Naive thymus-derived CD4-positive, alpha-beta T cell (primary cell): ENCODE measurements around the gene MYZAP. TPM values are rescaled to one million over a fixed set of nuclear protein-coding genes. Genes with fewer than 3 reads are reported as not detected.

ENCODE experiments used
- ATAC-seq: fragments of 150-1000 bp; cut with Tn5 transposase; 2 replicates; pipeline ENCODE4 v1.10.0; 2021; ENCODE audit warnings: mild to moderate bottlenecking, moderate library complexity
- CTCF ChIA-PET: fragments of 350-600 bp; sonication (Branson Sonifier 250); formaldehyde crosslinking; loops from one replicate; lab custom pipeline; 2021; ENCODE audit warnings: antibody characterized with exemption; lab: Charles Lee
- POLR2A ChIA-PET: fragments of 350-600 bp; sonication (Branson Sonifier 250); formaldehyde crosslinking; loops from one replicate; lab custom pipeline; 2021; ENCODE audit warnings: antibody characterized with exemption, inconsistent platforms; lab: Charles Lee
- DNase-seq, 9 donors: peaks; one replicate each; pipeline versions ENCODE4 v3.0.0 to v3.0.0-alpha.2; 2020 to 2022; ENCODE audit warnings: mixed read lengths in 1 of 9
- H3K27ac ChIP-seq: one replicate; pipeline ENCODE4 v1.7.0; 2013; ENCODE audit warnings: mild to moderate bottlenecking, low read depth, low read length, moderate library complexity
- H3K27me3 ChIP-seq, 2 donors: one replicate each; pipeline ENCODE4 v1.7.0; 2013; ENCODE audit warnings: low read length in 2 of 2, mild to moderate bottlenecking in 2 of 2, moderate library complexity in 2 of 2; ENCODE audit not compliant: control insufficient read depth in 2 of 2, insufficient read depth in 2 of 2
- H3K36me3 ChIP-seq, 3 experiments: 1 replicate in 2 of 3; 2 replicates in 1 of 3; pipeline ENCODE4 v1.7.0; 2013; ENCODE audit warnings: low read length in 3 of 3, mild to moderate bottlenecking in 3 of 3, moderate library complexity in 1 of 3; ENCODE audit not compliant: insufficient read depth in 3 of 3, control insufficient read depth in 2 of 3
- H3K4me1 ChIP-seq, 2 donors: one replicate each; pipeline ENCODE4 v1.7.0; 2013; ENCODE audit warnings: low read length in 2 of 2, mild to moderate bottlenecking in 2 of 2, moderate library complexity in 1 of 2; ENCODE audit not compliant: control insufficient read depth in 2 of 2, insufficient read depth in 2 of 2
- H3K4me3 ChIP-seq: 2 replicates; pipeline ENCODE4 v1.7.0; 2013; ENCODE audit warnings: mild to moderate bottlenecking, low read length
- H3K9me3 ChIP-seq, 3 experiments: 1 replicate in 2 of 3; 2 replicates in 1 of 3; pipeline ENCODE4 v1.7.0; 2013; ENCODE audit warnings: low read length in 3 of 3; ENCODE audit not compliant: control insufficient read depth in 2 of 3
- H3K27ac Mint-ChIP-seq, 9 donors: one replicate each; pipeline ENCODE4 v1.8.0; 2020 to 2022; ENCODE audit warnings: mixed read lengths in 9 of 9, mild to moderate bottlenecking in 8 of 9, moderate library complexity in 5 of 9, inconsistent platforms in 2 of 9
- H3K27me3 Mint-ChIP-seq, 5 donors: one replicate each; pipeline ENCODE4 v1.8.0; 2021 to 2022; ENCODE audit warnings: mixed read lengths in 5 of 5, mild to moderate bottlenecking in 1 of 5
- H3K36me3 Mint-ChIP-seq, 5 donors: one replicate each; pipeline ENCODE4 v1.8.0; 2020 to 2022; ENCODE audit warnings: mixed read lengths in 5 of 5, mild to moderate bottlenecking in 3 of 5, inconsistent platforms in 1 of 5
- H3K4me1 Mint-ChIP-seq, 7 donors: one replicate each; pipeline ENCODE4 v1.8.0; 2020 to 2022; ENCODE audit warnings: mixed read lengths in 7 of 7, mild to moderate bottlenecking in 3 of 7, inconsistent platforms in 1 of 7
- H3K4me3 Mint-ChIP-seq, 10 donors: one replicate each; pipeline ENCODE4 v1.8.0; 2020 to 2022; ENCODE audit warnings: mild to moderate bottlenecking in 10 of 10, mixed read lengths in 10 of 10, moderate library complexity in 6 of 10, inconsistent platforms in 2 of 10
- H3K9me3 Mint-ChIP-seq, 11 donors: one replicate each; pipeline ENCODE4 v1.8.0; 2020 to 2022; ENCODE audit warnings: mixed read lengths in 11 of 11, mild to moderate bottlenecking in 4 of 11, inconsistent platforms in 1 of 11, moderate library complexity in 1 of 11
- intact Hi-C, 2 donors: fragments of 100-400 bp; cut with micrococcal nuclease; formaldehyde crosslinking; loops; one replicate each; pipeline ENCODE4 v1.15.1; 2023
- polyA plus RNA-seq, 2 donors: library from polyadenylated mRNA; unstranded; fragments of 300-500 nt; fragmentation: Illumina TruSeq; gene quantifications; one replicate each; pipeline ENCODE4 v1.2.3, GENCODE V29; 2021
- total RNA-seq, 6 experiments: library from RNA in 5 of 6; stranded (reverse) in 5 of 6; gene quantifications; 1 replicate in 5 of 6; 2 replicates in 1 of 6; pipeline ENCODE4 v1.2.3 and lab custom pipeline; 2021 to 2026

Gene MYZAP
- 1 to 10 TPM in 4 of 5 experiments, not detected in 1; 1.1 to 2.2 (median 1.7) TPM for total RNA-seq
- 1 to 10 TPM; 4.2 to 9.7 TPM for polyA plus RNA-seq
- not detected for total RNA-seq (lab: John Stamatoyannopoulos, UW)

DNA sequence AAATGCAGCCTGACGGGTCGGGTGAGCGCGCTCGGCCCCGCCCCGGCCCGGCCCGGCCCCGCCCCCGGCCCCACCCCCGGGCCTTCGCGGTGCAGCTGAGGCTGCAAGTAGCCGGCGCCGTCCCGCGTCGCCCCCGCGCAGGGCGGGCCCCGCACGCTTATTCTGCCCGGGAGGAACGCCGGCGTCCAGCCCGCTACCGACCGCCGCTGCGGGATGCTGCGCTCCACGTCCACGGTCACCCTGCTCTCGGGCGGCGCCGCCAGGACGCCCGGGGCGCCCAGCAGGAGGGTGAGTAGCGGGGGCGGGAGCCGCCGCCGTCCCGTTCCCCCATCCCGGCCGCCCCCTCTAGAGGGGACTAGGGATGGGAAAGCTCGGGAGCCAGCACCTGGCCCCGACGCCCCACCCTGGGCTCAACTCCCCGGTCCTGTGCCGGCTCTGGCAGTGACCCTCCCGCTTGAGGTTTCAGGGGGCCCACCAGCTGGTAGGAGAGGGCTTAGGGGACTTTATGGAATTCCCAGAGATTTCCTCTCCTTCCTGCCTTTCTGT, at the start of gene MYZAP:
Gene MYZAP (plus strand): TSS at position 83 of the 546 bp plus-strand sequence. CDS start 131 bp downstream, at position 214.
- ATAC-seq (peak; percentile 87), DNase-seq (peak; percentile 19 to 65 (median 51))
- peaks cover 0 to 7% (median 0%) of the 10 kb centered on the region in 11 donors for H3K9me3 Mint-ChIP-seq
- H3K4me1 Mint-ChIP-seq = peaks cover 17 to 69% (median 55%) of the 10 kb centered on the region in 7 donors
- ChIA-PET CTCF (interaction anchor here (2.6 kb wide), 1 partner anchor 32 kb away, joined by 6 read pairs; no protein-coding TSS in a partner anchor), POLR2A (no interaction called here)
- no peaks in the 10 kb centered on the region for H3K27me3 ChIP-seq
- H3K4me1 ChIP-seq = peaks cover 0 to 35% of the 10 kb centered on the region in 2 donors
- H3K27me3 Mint-ChIP-seq = peaks cover 0 to 47% (median 19%) of the 10 kb centered on the region in 5 donors
- no peaks in the 10 kb centered on the region for H3K9me3 ChIP-seq
- H3K27ac Mint-ChIP-seq = peak within 1 kb of the TSS in 8 of 9 donors; percentile 25 to 92 (median 79)
- peak within 1 kb of the TSS; percentile 50 for H3K4me3 ChIP-seq
- H3K36me3 ChIP-seq = no peaks in the 10 kb centered on the region
- intact Hi-C loops = loop anchor here in 1 of 2 donors (1.0 kb wide), 1 partner anchor 31 kb away; no protein-coding TSS in a partner anchor
- H3K36me3 Mint-ChIP-seq = peaks cover 0 to 15% (median 0%) of the 10 kb centered on the region in 5 donors
- peak within 1 kb of the TSS; percentile 60 to 86 (median 82) for H3K4me3 Mint-ChIP-seq
- H3K27ac ChIP-seq = peak within 1 kb of the TSS; percentile 15

DNA sequence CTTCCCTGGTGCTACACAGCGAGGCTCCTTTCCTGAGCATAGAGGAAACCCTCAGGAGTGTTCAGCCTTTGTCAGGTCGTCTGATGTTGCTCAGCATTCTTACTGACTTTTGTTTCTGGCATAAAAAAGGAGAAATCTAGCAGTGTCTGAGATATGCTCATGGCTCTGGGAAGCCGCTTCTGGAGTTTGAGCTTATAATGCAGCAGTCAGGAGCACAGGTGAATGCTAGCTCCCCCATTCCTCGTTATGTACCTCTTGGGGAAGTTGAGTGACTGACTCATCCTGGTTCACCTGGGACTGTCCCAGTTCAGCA, 49.2 kb upstream of the MYZAP start:
- Mint-ChIP-seq H3K36me3 (no peaks in the 10 kb centered on the region), H3K9me3 (peaks cover 0 to 4% (median 0%) of the 10 kb centered on the region in 11 donors), H3K27ac (no peak overlapping the region), H3K27me3 (peaks cover 3 to 15% (median 7%) of the 10 kb centered on the region in 5 donors), H3K4me3 (no peak overlapping the region), H3K4me1 (no peaks in the 10 kb centered on the region)
- no peak for ATAC-seq
- no peak overlapping the region for H3K4me3 ChIP-seq
- no peaks in the 10 kb centered on the region for H3K4me1 ChIP-seq
- H3K36me3 ChIP-seq = no peaks in the 10 kb centered on the region
- intact Hi-C loops = loop anchor here in 1 of 2 donors (1.0 kb wide), 1 partner anchor 202 kb away; no protein-coding TSS in a partner anchor
- H3K9me3 ChIP-seq = no peaks in the 10 kb centered on the region
- no peak for DNase-seq
- CTCF ChIA-PET = interaction anchor here (1.5 kb wide), 1 partner anchor 15 kb away, joined by 5 read pairs; no protein-coding TSS in a partner anchor
- no peak overlapping the region for H3K27ac ChIP-seq
- POLR2A ChIA-PET = no interaction called here
- H3K27me3 ChIP-seq = no peaks in the 10 kb centered on the region

DNA sequence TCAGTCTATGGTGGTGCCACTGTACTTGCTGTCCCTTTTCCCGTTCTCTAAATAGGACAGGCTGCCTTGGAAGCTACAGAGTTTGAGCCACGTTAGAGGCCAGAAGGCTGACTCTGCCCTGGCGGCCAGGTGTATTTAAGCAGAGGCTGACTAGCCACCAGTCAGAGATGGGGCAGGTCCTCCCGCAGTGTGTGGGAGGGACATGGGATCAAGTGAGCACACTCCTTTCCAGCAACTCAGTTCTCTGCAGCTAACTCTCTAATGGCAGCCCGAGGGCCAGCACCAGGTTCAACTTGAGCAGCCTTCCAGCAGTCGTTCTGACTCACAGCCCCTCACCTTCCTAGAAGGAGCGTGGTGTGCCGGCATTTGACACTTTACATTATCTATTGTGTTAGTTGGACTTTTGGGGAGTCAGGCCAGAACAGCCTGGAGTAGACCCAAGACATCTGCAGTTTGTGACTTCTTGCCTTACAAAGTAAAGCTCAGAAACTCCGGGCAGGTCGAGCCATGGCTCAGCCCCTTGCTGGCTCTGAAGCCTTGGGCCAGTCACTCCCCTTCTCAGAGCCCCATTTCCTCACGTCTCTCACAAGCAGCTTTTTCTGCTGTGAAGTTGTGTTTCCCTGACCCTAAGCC, 46.7 kb upstream of the MYZAP start:
- ChIA-PET POLR2A (no interaction called here), CTCF (interaction anchor here (1.0 to 1.3 kb wide), 2 partner anchors 8 to 17 kb away, joined by 3 read pairs; no protein-coding TSS in a partner anchor)
- intact Hi-C loops = no loop called here
- Histone ChIP-seq H3K27ac (no peak overlapping the region), H3K4me3 (no peak overlapping the region), H3K9me3 (no peaks in the 10 kb centered on the region), H3K36me3 (no peaks in the 10 kb centered on the region), H3K4me1 (no peaks in the 10 kb centered on the region), H3K27me3 (no peaks in the 10 kb centered on the region)
- peaks cover 0 to 4% (median 0%) of the 10 kb centered on the region in 11 donors for H3K9me3 Mint-ChIP-seq
- H3K27ac Mint-ChIP-seq = no peak overlapping the region
- H3K27me3 Mint-ChIP-seq = peaks cover 0 to 15% (median 1%) of the 10 kb centered on the region in 5 donors
- no peak for ATAC-seq
- no peaks in the 10 kb centered on the region for H3K36me3 Mint-ChIP-seq
- H3K4me1 Mint-ChIP-seq = no peaks in the 10 kb centered on the region
- DNase-seq = no peak
- no peak overlapping the region for H3K4me3 Mint-ChIP-seq

DNA sequence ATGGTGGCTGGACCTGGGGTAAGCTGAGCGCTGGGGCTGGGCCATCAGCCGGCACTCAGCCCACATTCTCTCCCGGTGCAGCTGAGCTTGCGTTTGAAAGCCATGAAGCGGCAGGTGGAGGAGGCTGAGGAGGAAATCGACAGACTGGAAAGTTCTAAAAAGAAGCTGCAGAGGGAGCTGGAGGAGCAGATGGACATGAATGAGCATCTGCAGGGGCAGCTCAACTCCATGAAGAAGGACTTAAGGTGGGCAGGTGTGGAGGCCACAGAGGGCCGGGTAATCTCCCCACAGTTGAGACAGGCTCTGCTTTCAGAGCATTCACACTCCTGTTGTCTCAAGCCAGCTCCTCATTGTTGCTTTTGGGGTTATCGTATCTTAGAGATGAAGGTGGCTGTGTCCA, 45.7 kb upstream of the MYZAP start:
- POLR2A ChIA-PET = no interaction called here
- Mint-ChIP-seq H3K9me3 (no peaks in the 10 kb centered on the region), H3K4me3 (no peak overlapping the region), H3K4me1 (peaks cover 0 to under 1% (median 0%) of the 10 kb centered on the region in 7 donors), H3K27me3 (peaks cover 0 to 15% (median 0%) of the 10 kb centered on the region in 5 donors), H3K27ac (no peak overlapping the region), H3K36me3 (no peaks in the 10 kb centered on the region)
- DNase-seq = no peak
- intact Hi-C loops = no loop called here
- Histone ChIP-seq H3K4me1 (no peaks in the 10 kb centered on the region), H3K9me3 (no peaks in the 10 kb centered on the region), H3K36me3 (no peaks in the 10 kb centered on the region), H3K27me3 (no peaks in the 10 kb centered on the region), H3K4me3 (no peak overlapping the region), H3K27ac (no peak overlapping the region)
- CTCF ChIA-PET = interaction anchor here (1.3 kb wide), 1 partner anchor 9 kb away, joined by 3 read pairs; no protein-coding TSS in a partner anchor
- ATAC-seq = no peak

DNA sequence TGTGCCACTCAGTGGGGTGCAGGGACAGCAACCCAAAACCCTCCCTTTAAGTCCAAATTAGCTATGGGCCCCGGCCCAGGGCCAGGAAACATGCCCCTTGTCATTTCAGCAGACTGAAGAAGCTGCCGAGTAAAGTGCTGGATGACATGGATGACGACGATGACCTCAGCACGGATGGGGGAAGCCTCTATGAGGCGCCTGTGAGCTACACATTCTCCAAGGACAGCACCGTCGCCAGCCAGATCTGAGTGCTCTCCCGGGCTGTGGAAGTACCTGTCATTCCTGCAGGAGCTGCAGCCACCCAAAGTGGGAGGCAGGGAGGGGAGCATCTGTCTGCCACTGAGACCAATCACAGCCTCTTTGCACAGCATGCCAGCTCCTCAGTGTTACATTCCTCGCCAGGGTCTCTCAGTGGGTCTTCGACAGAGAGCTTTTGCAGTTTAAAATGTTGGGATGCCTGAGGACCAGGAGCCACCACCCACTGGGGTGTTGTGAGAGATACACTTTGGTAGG, 44.4 kb upstream of the MYZAP start:
- H3K27ac ChIP-seq = no peak overlapping the region
- H3K9me3 ChIP-seq = no peaks in the 10 kb centered on the region
- Mint-ChIP-seq H3K36me3 (no peaks in the 10 kb centered on the region), H3K9me3 (no peaks in the 10 kb centered on the region), H3K4me3 (no peak overlapping the region), H3K27ac (no peak overlapping the region), H3K4me1 (peaks cover 0 to 2% (median 0%) of the 10 kb centered on the region in 7 donors), H3K27me3 (peaks cover 0 to 15% (median 3%) of the 10 kb centered on the region in 5 donors)
- ChIA-PET CTCF (no interaction called here), POLR2A (no interaction called here)
- H3K36me3 ChIP-seq = no peaks in the 10 kb centered on the region
- H3K4me3 ChIP-seq = no peak overlapping the region
- ATAC-seq (no peak), DNase-seq (no peak)
- intact Hi-C loops = no loop called here
- H3K4me1 ChIP-seq = no peaks in the 10 kb centered on the region
- no peaks in the 10 kb centered on the region for H3K27me3 ChIP-seq

GRCh38 chr15:57548351-57548750, 43.4 kb upstream of the MYZAP start:
- H3K4me1 ChIP-seq = no peaks in the 10 kb centered on the region
- H3K27ac ChIP-seq = no peak overlapping the region
- DNase-seq (no peak), ATAC-seq (no peak)
- no peak overlapping the region for H3K4me3 ChIP-seq
- ChIA-PET CTCF (no interaction called here), POLR2A (no interaction called here)
- intact Hi-C loops = no loop called here
- H3K27me3 Mint-ChIP-seq = peaks cover 0 to 14% (median 0%) of the 10 kb centered on the region in 5 donors
- H3K36me3 Mint-ChIP-seq = no peaks in the 10 kb centered on the region
- H3K9me3 Mint-ChIP-seq = no peaks in the 10 kb centered on the region
- H3K27ac Mint-ChIP-seq = no peak overlapping the region
- H3K27me3 ChIP-seq = no peaks in the 10 kb centered on the region
- H3K4me3 Mint-ChIP-seq = no peak overlapping the region
- no peaks in the 10 kb centered on the region for H3K9me3 ChIP-seq
- H3K4me1 Mint-ChIP-seq = peaks cover 0 to 2% (median 0%) of the 10 kb centered on the region in 7 donors
- no peaks in the 10 kb centered on the region for H3K36me3 ChIP-seq
